Measurements from ENCODE around the gene TMEM130.

- TF ChIP-seq CTCF (conservative IDR thresholded peaks at IDR 0.05 in 1 of 2, IDR thresholded peaks at IDR 0.05 in 1 of 2; ENCODE audit: extremely low read depth in 1 of 2, insufficient read depth in 1 of 2, low read depth in 1 of 2, low read length in 2 of 2), result no peak
- no peak for TF ChIP-seq EZH2 (IDR thresholded peaks at IDR 0.05; ENCODE audit: borderline replicate concordance, low read length)
Measured at GRCh38 chr7:98802088-98802780, 67.6 kb downstream of the TMEM130 start.

All from mammary epithelial cell (primary cell).